ENCODE measurements around the gene C2CD2.

DNA sequence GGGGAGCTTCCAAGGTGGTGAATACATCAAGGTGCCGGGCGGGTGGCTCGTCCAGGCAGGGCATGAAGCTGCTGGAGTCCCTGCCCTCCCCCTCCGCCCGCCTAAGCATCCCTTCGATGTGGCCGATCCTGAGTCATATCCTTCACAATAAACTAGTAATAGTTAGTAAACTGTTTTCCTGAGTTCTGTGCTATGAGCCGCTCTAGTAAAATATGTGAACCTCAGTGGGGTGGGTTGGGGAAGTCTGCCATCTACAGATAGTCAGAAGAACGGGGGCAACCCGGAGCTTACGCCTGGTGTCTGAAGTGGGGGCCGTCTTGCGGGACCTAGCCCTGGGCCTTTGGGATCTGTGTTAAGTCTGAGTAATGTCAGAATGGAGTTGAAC lies 21.6 kb downstream of the C2CD2 start:
- TF ChIP-seq YY1 (IDR thresholded peaks at IDR 0.05; ENCODE audit: low read depth, low read length) (no peak), POLR2A (IDR thresholded peaks at IDR 0.05; ENCODE audit: control extremely low read depth in 1 of 2, low read depth in 2 of 2, low read length in 2 of 2) (no peak), EZH2 (IDR thresholded peaks at IDR 0.05; ENCODE audit: low read depth, low read length, severe bottlenecking) (no peak), HDAC6 (IDR thresholded peaks at IDR 0.05; ENCODE audit: low read depth, low read length) (no peak), RFX5 (IDR thresholded peaks at IDR 0.05; ENCODE audit: borderline replicate concordance, low read depth, low read length) (no peak), CEBPB (IDR thresholded peaks at IDR 0.05; ENCODE audit: low read depth, low read length) (no peak), POLR2AphosphoS5 (IDR thresholded peaks at IDR 0.05; ENCODE audit: low read depth, low read length) (no peak), SIX5 (IDR thresholded peaks at IDR 0.05; ENCODE audit: low read depth, low read length) (no peak), MAFK (IDR thresholded peaks at IDR 0.05; ENCODE audit: low read depth, low read length) (no peak), CREB1 (IDR thresholded peaks at IDR 0.05) (no peak)
- TF ChIP-seq, protein P1, sequence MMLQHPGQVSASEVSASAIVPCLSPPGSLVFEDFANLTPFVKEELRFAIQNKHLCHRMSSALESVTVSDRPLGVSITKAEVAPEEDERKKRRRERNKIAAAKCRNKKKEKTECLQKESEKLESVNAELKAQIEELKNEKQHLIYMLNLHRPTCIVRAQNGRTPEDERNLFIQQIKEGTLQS (IDR thresholded peaks at IDR 0.05; ENCODE audit: insufficient read depth, low read depth, low read length) = no peak
- TF ChIP-seq, protein P2, sequence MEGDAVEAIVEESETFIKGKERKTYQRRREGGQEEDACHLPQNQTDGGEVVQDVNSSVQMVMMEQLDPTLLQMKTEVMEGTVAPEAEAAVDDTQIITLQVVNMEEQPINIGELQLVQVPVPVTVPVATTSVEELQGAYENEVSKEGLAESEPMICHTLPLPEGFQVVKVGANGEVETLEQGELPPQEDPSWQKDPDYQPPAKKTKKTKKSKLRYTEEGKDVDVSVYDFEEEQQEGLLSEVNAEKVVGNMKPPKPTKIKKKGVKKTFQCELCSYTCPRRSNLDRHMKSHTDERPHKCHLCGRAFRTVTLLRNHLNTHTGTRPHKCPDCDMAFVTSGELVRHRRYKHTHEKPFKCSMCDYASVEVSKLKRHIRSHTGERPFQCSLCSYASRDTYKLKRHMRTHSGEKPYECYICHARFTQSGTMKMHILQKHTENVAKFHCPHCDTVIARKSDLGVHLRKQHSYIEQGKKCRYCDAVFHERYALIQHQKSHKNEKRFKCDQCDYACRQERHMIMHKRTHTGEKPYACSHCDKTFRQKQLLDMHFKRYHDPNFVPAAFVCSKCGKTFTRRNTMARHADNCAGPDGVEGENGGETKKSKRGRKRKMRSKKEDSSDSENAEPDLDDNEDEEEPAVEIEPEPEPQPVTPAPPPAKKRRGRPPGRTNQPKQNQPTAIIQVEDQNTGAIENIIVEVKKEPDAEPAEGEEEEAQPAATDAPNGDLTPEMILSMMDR (IDR thresholded peaks at IDR 0.05; ENCODE audit: control extremely low read depth in 1 of 3, insufficient read depth in 1 of 3, low read depth in 1 of 3, low read length in 3 of 3) = no peak
- TF ChIP-seq, protein P3, sequence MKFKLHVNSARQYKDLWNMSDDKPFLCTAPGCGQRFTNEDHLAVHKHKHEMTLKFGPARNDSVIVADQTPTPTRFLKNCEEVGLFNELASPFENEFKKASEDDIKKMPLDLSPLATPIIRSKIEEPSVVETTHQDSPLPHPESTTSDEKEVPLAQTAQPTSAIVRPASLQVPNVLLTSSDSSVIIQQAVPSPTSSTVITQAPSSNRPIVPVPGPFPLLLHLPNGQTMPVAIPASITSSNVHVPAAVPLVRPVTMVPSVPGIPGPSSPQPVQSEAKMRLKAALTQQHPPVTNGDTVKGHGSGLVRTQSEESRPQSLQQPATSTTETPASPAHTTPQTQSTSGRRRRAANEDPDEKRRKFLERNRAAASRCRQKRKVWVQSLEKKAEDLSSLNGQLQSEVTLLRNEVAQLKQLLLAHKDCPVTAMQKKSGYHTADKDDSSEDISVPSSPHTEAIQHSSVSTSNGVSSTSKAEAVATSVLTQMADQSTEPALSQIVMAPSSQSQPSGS (IDR thresholded peaks at IDR 0.05; ENCODE audit: low read length) = no peak
